Stimulated activated CD8-positive, alpha-beta memory T cell treated with anti-CD3 and anti-CD28 coated beads, Interleukin-15, amount 100 ng/mL, for 24 hours (primary cell): Measurements from ENCODE around the gene SLC25A23.
A peak's percentile ranks its signal among the peaks of the same experiment; 100 is the strongest.
"Not testable (repeated sequence)": the region's sequence is repeated elsewhere in the genome, so short reads cannot be mapped to it uniquely, and the experiment has no call there.

Source experiments
- DNase-seq: peaks from one replicate; pipeline ENCODE4 v3.0.0-alpha.2; 2020; ENCODE audit warnings: low read depth

SLC25A23 gene

GRCh38 chr19:6459262-6460098 is at the start of gene SLC25A23:
Gene SLC25A23, minus strand, starts transcription at chr19:6459792. Its CDS starts 164 bp downstream, at chr19:6459628.
- peak; percentile 26 for DNase-seq

GRCh38 chr19:6508028-6508771 is 48.6 kb upstream of the SLC25A23 start:
- DNase-seq = not testable (repeated sequence)

GRCh38 chr19:6503407-6504201 is 44.0 kb upstream of the SLC25A23 start:
- DNase-seq = no peak

DNA sequence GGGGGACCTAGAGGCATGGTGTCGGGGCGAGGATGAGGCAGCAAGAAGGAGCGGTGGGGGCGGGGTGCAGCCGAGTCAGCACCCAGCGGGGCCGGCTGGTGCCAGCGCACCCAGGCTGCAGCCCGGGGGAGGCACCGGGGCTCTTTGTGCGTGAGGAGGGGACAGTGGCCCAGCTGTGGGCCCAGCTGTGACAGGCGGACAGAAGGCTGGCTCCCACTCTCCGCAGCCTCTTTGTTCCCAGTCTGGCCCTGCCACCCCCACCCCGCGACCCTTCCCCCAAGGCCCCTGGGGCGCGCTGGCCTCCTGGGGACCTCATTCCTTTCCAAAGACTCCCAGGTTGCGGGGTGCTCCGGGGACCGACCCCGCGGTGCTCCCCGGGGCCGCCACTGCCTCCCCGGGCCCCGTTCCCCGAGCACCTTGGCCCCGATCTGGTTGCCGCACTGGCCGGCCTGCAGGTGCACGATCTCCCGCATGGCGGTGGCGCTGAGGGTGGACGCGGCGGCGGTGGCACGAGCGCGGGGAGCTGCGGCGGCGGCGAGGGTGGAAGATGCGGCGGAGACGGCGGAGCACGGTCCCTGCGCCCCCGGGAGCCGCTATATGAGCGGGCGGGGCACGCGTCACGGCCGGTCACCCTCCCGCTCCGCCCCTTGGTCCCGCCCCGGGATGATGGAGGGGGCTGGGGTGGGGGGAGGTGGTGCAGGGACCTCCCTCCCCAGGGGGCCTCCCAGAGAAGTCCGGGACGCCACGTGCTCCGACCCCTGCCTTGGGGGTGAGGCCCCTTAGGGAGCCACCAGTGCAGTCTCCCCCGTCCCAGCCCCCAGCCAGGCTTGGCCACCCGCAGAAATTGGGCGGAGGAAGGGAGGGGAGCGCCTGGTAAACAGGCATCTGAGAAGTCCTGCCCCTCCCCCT is 42.4 kb upstream of the SLC25A23 start, which contains the start of gene TUBB4A:
TSS of gene TUBB4A (minus strand) at position 570 of the 909 bp plus-strand sequence. CDS start at position 473, 97 bp downstream.
- DNase-seq = no peak

DNA sequence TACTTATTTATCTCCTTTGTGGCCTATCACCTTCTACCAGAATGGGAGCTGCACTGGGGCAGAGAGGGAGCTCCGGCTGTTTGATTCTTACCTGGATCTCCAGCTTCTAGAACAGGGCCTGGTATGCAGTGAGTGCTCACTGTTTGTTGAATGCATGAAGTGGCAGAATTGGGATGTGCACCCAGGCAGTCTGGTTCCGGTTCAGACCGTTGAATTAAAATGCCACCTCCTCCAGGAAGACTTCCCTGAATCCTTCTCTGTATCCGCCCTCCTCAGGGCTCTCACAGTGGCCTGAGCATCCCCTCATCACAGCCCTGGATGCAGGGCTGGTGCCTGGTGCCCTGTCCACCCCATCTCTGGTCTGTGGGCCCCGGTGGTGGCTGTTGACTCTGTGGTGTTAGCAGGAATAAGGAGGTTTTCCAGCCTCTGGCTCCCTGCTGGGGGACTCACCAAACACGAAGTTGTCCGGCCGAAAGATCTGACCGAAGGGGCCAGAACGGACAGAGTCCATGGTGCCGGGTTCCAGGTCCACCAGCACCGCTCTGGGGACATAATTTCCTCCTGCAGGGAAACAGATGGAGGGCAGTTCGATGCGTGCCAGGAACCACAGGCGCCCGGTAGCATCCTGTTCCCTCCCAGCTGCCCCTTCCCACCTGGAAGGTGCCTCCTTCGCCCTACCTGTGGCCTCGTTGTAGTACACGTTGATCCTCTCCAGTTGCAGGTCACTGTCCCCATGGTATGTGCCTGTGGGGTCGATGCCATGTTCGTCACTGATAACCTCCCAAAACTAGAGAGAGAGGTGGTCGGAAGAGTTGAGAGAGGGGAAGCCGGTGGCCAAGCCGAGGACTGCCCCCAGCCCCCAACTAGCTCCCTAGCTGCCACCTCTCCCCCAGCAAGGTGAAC is 41.5 kb upstream of the SLC25A23 start:
- DNase-seq = no peak

GRCh38 chr19:6499052-6499790 is 39.6 kb upstream of the SLC25A23 start:
- DNase-seq = no peak

DNA sequence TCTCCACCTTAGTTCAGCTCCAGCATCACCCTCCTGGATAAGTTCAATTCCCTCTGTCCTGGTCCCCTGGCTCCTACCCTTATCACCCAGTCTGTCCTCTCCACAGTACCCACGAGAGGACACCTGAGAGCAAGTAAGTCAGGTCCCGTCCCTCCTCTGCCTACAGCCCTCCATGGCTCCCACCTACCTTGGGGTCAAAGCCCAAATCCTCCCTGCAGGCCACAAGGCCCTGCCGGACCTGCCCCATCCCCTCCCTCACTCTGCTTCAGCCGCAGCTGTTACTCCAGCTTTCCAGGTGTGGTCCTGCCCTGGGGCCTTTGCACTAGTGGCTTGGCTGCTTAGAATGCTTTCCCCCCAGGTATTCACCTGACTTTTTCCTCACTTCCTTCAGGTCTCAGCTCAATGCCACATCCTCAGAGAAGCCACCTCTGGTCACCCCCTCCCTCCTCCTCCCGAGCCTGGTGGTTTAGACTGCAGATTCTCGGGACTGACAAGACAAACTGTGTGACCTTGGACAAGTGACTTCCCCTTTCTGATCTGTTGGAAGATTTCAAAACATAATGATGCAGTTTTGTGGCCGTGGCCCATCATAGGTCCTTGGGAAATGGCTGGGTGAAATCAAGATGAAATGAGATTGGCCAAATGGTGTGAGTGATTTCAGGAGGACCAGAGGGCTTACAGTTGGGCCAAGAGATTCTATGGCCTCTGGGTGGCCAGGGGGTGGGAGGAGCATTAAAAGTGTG is 38.9 kb upstream of the SLC25A23 start:
- DNase-seq = no peak

- no peak for DNase-seq
Observed at GRCh38 chr19:6495947-6496346, 36.4 kb upstream of the SLC25A23 start.

DNA sequence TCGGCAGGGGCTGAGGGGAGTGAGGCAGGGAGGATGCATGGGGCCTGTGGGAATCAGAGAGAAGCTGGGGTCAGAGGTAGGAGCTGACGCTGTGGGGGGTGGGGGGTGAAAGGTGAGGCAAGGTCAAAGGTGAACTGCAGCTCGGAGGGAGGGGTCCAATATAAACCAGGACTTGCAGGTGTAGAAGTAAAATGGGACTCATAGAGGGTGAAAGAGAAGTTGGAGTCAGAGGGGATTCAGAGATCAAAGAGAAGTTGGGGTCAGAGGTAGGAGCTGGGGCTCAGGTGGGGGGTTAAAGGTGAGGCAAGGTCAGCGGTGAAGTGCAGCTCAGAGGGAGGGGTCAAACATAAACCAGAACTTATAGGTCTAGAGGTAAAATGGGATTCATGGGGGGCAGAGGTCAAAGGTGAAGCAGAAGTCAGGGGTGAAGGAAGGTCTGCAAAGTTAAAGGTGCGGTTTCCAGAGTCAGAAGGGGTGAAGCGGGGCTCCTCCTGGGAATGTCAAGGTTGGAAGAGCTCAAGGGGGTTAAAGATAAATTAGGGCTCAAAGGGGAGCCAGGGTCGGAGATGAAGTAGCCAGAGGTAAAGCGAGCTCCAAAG is 34.9 kb upstream of the SLC25A23 start:
- no peak for DNase-seq

GRCh38 chr19:6491802-6492592 is 32.4 kb upstream of the SLC25A23 start:
- no peak for DNase-seq

- no peak for DNase-seq
Observed at GRCh38 chr19:6490134-6490533, 30.5 kb upstream of the SLC25A23 start.

GRCh38 chr19:6489278-6490061 is 29.9 kb upstream of the SLC25A23 start:
- no peak for DNase-seq

GRCh38 chr19:6484831-6485230 is 25.2 kb upstream of the SLC25A23 start:
- no peak for DNase-seq

DNA sequence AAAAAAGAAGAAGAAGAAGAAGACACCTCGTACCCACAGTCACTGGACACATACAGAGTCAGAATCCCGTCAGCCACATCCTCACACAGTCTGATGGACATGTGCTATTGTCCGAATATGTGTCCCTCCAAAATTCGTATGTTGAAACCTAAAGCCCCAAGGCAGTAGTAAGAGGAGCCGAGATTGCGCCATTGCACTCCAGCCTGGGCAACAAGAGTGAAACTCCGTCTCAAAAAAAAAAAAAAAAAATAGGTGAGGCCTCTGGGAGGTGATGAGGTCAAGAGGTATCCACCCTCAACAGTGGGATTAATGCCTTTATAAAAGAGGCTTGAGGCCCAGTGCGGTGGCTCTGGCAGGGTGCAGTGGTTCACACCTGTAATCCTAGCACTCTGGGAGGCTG is 24.6 kb upstream of the SLC25A23 start:
- no peak for DNase-seq

DNA sequence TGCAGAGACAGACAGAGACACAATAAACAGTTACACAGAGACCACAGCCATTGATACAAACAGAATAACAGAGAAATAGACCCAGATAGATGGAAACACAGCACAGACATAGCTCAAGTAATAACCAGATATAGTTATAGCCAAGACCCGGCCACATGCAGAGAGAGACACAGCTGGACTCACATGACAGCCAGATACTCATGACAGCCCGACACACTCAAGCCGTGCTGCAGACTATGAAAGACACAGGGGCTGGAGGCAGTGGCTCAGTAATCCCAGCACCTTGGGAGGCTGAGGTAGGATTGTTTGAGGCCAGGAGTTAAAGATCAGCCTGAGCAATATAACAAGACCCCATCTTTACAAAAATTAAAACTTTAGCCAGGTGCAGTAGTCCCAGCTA is 23.6 kb upstream of the SLC25A23 start:
- DNase-seq = no peak

GRCh38 chr19:6482343-6482686 is 22.7 kb upstream of the SLC25A23 start:
- no peak for DNase-seq
